COLO668 (cell line): ENCODE measurements around the gene DACT1.
A peak's percentile ranks its signal among the peaks of the same experiment; 100 is the strongest.
"Not testable (repeated sequence)": the region's sequence is repeated elsewhere in the genome, so short reads cannot be mapped to it uniquely, and the experiment has no call there.

Experiments
- DNase-seq: peaks from one replicate; lab custom pipeline; 2025; ENCODE audit not compliant: unreplicated experiment; lab: John Stamatoyannopoulos, UW

The DACT1 gene, protein sequence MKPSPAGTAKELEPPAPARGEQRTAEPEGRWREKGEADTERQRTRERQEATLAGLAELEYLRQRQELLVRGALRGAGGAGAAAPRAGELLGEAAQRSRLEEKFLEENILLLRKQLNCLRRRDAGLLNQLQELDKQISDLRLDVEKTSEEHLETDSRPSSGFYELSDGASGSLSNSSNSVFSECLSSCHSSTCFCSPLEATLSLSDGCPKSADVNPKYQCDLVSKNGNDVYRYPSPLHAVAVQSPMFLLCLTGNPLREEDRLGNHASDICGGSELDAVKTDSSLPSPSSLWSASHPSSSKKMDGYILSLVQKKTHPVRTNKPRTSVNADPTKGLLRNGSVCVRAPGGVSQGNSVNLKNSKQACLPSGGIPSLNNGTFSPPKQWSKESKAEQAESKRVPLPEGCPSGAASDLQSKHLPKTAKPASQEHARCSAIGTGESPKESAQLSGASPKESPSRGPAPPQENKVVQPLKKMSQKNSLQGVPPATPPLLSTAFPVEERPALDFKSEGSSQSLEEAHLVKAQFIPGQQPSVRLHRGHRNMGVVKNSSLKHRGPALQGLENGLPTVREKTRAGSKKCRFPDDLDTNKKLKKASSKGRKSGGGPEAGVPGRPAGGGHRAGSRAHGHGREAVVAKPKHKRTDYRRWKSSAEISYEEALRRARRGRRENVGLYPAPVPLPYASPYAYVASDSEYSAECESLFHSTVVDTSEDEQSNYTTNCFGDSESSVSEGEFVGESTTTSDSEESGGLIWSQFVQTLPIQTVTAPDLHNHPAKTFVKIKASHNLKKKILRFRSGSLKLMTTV

GRCh38 chr14:58637391-58638230 lies at the start of gene DACT1:
Gene DACT1, plus strand, starts transcription at chr14:58637962. Its CDS starts 241 bp downstream, at chr14:58638203.
- peak; percentile 84 for DNase-seq

DNA sequence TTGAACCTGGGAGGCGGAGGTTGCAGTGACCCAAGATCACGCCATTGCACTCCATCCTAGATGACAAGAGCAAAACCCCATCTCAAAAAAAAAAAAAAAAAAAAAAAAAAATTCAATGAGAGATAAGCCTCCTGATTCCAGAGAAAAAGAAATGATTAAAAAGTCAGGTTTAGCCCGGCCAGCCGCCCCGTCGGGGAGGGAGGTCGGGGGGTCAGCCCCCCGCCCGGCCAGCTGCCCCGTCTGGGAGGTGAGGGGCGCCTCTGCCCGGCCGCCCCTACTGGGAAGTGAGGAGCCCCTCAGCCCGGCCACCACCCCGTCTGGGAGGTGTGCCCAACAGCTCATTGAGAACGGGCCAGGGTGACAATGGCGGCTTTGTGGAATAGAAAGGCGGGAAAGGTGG lies 49.4 kb upstream of the DACT1 start:
- not testable (repeated sequence) for DNase-seq

DNA sequence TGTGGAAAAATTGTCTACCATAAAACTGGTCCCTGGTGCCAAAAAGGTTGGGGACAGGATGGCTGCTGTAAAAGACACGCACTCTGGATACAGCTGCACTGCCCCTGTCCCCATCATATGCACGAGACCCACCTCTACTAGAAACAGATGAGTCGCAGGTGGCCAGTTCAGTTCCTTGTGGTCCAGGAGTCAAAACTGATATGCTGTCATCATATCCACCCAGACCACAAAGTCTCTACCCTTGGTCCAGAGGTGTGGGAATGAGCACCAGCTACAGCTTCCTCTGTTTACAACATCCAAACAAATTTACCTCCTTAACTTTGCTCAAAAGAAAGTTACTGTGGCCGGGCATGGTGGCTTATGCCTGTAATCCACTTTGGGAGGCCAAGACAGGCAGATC lies 43.8 kb upstream of the DACT1 start:
- DNase-seq, result no peak

- no peak for DNase-seq
Measured at GRCh38 chr14:58597041-58597440, 40.7 kb upstream of the DACT1 start.

DNA sequence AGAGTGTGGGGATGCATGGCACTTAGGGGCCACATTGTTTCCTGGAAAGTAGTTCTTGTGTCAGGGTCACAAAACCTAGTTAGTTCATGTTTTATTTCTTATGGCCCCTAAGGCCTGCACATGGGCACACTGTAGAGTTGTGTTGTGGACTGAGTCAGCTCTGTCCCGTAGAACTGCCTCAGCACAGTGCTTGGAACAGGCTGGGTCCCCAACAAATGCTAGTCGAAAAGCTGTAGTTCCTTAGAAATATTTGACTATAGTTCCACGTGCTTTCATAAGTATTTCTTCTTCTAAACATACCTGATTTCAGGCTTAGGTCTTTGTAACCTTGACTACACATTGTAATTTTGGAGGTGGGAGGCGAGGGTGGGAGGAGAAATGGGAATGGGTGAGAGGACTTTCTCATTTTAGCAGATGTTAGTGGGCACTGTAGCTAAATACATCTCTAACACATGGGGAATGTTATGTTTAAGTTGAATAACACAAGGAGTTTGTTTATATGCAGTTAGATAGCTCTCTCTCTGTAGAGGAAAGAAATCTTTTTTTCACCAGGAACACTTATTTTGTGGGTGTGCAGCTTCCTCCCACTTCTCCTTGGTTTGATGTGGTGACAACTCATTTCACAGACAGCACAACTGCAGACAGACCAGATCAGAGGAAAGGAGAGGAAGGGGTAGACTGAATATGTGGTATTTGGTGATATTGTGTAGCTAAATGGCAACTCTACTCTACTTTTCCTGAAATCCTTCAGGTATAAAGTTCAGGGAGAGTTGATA lies 39.5 kb upstream of the DACT1 start:
- DNase-seq, result no peak

DNA sequence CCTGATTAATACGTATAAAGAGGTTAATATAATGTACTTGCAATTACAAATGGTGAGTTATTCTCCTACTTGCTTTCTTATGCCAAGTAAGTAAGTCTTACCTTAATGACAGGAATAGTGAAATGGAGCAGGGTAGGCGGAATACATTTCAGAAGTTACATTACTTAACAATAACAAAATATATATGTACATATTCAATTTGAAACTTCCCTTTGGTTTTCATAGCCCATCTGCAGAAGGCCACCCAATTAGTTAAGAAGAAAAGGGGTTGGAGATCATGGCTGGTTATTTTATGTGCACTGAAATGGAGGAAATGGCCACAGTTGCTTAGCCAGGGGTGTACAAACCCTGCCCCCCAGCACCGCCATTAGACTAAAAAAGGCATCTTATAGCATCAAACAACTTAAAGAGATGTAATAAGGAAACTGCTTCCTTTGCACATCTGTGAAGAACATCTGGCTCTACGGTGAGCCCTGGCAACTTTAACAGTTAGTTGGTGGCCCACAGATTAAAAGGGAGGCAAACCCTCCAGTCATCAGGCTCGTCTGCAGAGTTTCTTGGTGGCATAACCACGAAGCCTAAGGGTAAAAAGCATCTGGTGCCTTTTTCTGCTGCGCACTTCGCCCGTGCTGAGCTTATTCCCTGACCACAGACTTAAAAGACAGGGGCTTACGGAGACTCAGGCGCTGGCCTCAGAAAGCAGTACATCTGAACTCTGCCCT lies 38.8 kb upstream of the DACT1 start:
- no peak for DNase-seq

DNA sequence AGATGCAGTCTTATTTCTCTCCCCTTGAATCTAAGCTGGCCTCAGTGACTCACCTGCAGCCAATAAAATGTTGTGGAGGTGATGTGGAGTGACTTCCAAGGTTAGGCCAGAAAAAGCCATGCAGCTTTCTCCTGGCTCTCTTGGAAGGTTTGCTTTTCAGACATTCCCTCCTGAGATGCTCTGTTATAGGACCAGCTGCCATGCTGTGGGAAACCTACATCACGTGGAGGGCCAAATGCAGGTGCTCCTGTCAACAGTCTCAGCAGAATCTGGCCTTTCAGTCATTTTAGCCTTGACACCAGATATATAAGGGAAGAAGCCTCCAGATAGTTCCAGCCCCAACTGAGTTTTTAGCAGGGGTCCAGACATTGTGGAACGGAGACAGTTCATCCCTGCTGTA lies 38.1 kb upstream of the DACT1 start:
- no peak for DNase-seq

GRCh38 chr14:58605465-58605864 lies 32.3 kb upstream of the DACT1 start:
- no peak for DNase-seq

- no peak for DNase-seq
Measured at GRCh38 chr14:58607131-58607951, 30.4 kb upstream of the DACT1 start.

- no peak for DNase-seq
Measured at GRCh38 chr14:58607952-58608317, 29.8 kb upstream of the DACT1 start.

- DNase-seq, result no peak
Measured at GRCh38 chr14:58617619-58618018, 20.1 kb upstream of the DACT1 start.

- DNase-seq, result no peak
Measured at GRCh38 chr14:58620011-58620410, 17.8 kb upstream of the DACT1 start.

- no peak for DNase-seq
Measured at GRCh38 chr14:58625438-58625837, 12.3 kb upstream of the DACT1 start.

DNA sequence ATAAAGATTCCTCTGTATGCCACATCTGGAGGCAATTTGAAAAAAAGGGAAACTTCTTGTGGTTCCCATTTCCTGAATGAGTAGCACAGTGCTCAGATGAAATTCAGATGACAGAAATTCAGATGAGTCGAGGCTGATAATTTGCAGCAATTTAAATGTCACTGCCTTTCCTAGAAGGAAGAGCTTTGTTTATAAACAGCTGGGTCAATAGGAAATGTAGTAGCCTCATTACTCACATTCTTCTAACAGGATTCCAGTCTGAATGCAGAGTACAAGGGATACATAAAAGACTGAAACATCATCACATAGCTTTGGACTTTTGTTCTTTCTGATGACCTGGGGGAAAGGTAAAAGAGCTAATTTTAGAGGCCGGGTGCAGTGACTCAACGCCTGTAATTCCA lies 11.3 kb upstream of the DACT1 start:
- no peak for DNase-seq

DNA sequence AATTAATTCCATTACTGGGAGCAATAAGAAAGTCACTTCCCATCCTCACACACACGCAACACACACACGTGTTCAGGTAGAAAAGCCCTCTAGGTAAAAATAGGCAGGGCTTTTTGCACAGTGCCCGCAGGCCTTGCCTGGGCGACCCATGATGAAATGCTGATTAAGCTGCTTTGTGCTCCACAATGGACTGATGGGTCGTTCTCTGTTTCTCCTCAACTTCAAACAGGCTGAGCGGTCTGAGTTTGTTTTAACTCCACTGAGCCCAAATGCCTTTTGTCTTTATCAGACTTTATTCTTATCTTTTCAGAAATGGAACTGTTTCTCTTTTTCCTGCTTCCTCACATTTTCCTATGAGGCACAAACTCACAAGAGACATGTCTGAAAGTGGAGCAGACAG lies 9.4 kb upstream of the DACT1 start:
- no peak for DNase-seq

DNA sequence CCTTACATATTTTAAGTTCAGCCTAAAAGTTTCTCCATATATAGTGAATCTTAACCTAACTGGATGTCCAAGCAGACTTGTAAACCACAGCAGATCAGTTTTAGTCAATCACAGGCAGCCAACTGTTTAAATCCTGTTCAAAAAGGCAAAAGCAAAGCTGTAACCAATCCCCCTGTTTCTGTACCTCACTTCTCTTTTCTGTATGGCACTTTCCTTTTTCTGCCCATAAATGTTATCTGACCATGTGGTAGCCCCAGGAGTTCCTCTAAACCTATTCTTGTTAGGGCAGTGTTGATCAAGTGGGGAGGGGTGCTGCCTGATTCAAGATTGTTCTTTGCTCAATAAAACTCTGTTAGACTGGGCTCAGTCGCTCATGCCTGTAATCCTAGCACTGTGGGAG lies 8.5 kb upstream of the DACT1 start:
- no peak for DNase-seq

- DNase-seq, result no peak
Measured at GRCh38 chr14:58631732-58632131, 6.0 kb upstream of the DACT1 start.

DNA sequence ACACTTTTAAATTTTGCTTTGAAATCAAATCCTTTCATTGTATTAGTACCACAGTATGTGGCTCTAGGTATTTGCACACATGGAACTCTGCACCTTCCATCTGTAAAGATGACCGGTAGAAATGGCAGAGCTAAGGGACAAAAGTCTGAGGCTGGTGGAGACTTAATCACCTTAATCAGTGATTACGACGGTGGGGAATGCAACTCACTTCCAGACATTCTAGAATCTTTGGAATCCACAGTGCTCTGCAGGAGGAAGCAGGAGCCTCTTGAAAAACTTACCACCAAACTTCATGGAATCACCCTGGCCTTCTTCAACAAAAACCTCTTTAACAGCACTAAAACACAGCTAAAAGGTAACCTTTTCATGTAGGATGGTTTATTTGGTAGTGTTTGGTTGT lies 3.9 kb upstream of the DACT1 start:
- DNase-seq, result no peak

DNA sequence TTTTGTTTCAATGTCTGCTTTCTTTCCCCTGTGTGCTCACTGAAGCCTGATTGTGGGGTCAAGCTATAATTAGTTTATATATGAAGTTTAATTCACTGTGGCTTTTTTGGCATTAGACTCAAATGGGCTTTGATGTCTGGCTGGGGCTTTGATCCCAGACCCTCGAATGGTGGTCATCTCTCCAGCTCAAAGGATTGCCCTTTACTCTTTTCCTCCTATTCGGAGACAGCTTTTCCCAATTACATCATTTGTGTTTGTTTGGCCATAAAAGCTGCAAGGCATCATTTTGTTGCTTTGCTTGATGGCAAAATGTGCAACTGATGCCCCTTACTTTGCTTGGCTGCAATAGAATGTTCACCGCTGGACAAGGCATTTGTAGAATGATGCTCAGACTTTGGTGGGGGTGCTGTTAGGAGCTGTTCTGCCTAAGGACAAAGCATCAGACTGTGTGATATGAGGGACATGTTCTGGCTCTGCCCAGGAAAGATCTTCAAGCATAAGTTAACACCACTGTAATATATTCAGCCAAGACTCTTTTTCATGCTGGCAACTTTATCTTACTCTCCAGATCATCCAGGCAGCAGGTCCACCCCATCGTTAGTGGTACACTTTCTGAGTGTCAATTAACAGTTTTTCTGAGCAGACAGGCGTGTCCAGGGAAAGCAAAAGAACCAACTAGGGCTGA lies 3.2 kb upstream of the DACT1 start:
- DNase-seq, result no peak
